HG03045 (cell line): ENCODE measurements around the gene COL10A1.

Experiments used
- ATAC-seq: cut with Tn5 transposase; IDR thresholded peaks from one replicate; pipeline ENCODE4 v1.9.1; 2021; ENCODE audit warnings: mild to moderate bottlenecking, moderate library complexity; ENCODE audit not compliant: unreplicated experiment

Gene COL10A1

DNA sequence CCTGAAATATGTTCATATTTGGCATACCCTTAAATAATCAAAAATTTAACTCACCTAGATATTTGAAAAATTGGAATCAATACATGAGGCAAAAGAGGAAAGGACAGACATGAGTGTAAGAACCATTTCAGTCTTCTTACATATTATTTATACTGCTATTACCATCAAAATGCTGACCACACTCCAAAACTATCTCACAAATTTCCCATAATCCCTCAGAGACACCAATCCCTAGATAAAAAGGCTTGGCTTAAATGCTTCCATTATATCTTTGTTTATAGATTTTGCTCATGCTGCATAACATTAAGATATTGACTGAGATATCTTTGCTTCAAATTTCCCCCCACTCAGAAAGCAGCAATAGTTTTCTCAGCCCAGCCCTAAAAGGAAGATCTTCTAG, 37.0 kb downstream of the COL10A1 start:
- ATAC-seq: no peak

DNA sequence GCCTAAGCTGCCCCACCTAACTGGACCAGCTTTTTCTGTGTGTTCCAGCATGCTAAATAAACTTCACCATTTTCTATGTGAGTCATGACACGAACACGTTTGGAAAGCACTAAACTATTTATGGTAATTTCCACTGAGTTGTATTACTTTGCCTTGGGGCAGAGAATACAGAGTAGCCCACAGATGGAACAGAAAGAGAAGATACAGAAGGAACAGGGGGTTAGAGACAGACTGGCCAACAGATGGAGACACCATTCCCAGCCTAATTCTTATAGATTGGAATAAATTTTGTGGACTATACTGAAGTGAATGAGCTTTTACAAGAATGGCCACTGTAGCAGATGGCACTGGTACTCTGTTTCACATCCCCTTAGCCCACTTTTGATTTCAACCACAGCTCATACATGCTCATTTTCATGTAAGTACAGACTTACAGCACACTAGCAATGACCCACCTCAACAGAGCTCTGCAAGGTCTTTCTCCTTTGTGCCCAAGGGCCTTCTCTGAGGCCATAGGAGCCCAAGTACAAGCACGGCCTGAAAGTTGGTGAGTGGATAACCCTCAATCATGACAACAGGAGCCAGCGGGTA, 38.4 kb downstream of the COL10A1 start:
- peak; percentile 96 for ATAC-seq

DNA sequence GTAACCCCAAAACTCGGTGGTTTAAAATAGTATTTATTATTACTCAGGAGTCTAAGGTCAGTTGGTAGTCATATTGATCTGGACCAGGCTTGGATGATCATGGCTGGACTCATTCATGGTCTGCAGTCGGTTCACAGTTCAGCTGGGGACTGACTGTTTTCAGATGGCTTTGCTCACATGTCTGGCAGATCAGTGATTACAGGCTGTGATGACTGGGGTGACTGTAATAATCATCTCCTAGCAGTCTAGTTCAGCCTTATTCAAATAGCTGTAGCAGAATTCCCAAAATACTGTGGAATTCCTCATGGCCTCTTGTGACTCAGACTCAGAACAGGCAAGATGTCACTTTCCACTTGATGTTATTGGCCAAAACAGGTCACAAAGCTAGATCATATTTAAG, 41.6 kb downstream of the COL10A1 start:
- no peak for ATAC-seq

DNA sequence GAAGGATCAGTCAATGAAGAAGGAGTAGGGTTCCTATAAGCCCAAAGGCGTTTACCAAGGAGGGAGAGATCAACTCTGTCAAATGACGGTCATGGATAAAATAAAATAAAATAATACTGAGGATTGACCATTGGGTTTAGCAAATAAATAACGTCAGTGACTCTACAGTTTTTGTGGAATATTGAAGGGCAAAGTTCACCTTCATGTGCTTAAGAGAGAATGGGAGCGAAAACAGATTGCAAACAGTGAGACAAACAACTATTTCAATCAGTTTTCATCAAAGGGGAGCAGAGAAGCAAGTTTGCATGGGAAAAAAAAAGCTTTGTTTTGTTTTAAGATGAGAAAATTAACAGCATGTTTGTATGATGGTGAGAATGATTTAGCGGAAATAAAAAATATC, 42.9 kb downstream of the COL10A1 start:
- ATAC-seq: no peak

DNA sequence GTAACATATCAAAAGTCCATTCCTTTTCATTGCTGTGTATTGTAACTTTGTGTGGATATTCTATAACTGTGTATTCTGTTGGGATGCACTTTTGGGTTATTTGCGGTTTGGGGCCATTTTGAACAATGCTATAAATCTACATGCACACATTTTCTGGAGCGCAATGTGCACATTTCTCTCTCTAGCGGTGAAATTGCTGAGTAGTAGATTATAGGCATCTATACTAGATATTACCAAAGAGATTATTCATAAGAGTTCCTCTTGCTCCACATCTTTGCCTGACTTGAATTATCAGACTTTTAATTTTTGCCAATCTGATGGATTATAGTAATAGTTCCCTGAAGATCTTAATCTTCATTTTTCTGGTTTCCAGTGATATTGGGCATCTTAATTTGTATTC, 47.0 kb downstream of the COL10A1 start:
- ATAC-seq: no peak

- no peak for ATAC-seq
Observed at GRCh38 chr6:116078522-116078921, 47.4 kb downstream of the COL10A1 start.

DNA sequence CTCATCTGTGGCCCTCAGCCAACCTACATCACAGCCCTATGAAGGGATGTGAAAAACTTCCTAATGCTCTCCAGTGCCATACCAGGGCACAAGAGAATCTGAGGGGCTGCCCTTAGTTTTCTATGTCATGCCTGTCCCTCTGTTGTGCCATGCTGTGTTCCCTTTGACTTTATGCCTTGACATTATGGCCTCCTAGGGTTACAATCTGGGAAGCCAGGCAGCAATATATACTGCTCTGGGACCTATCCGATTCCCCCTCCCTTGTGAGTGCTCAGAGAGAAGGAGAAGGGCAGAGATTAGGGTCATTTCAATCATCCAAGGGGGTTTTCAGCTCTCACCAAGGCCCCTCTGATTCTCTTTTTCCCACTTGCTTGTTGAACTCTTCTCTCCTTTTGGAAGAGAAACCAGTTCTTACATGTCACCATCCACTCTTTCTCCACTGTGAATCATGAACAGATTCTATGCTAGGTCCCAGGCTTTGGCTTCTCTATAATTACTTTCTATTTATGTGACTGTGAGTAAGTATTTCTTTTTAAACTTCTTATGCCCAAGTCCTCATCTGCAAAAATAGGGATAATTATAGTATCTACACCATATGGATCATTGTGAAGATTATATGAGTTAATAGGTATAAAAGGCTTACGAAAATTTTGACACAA, 51.1 kb downstream of the COL10A1 start:
- ATAC-seq: no peak

DNA sequence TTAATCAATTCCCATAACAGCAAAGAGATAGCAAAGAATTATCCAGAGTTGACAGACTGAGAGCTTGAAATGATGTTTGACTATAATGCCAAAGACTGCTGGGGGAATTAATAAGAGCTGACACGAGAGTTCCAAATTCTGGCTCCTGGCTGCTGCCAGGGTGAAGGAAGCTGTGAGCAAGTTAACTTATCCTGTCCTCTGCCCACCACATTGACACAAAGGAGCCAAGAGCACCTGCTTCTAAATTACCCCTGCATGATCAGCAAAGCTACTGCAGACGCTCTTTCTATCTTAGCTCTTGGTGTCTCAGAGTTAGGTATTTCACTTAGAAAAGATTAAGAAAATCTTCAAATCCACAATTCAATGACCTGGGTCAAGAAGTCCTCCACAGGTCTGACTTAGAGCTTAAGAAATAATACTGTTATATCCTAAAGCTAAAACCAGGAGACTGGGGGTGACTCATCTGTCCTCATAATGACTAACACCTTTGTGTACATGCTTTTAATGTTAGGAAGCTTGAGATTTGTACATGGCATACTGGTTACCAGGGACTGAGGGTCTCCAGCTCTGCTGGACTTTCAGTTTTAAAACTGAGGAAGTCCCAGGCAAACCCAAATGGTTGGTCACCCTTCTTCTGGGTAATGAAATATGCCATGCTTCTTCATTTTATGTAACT, 52.0 kb downstream of the COL10A1 start:
- ATAC-seq: no peak

DNA sequence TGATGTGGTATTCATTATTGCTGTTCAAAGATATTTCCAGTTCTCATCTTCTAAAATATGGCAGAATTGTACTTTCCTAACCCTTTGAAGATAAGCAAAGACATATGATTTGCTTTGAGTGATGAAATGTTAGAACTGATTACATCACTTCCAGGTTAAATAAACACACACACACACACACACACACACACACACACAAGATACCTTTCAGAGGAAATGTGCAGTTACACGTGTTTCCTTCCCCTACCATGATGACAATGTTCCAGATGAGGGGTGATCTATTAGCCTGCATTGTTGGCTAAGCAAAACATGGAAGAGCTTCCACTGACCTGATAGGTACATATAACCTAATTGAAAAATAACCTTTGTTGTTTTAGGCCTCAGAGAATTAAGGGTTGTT, 53.6 kb downstream of the COL10A1 start:
- no peak for ATAC-seq

- ATAC-seq: no peak
Observed at GRCh38 chr6:116070616-116071389, 55.1 kb downstream of the COL10A1 start.

DNA sequence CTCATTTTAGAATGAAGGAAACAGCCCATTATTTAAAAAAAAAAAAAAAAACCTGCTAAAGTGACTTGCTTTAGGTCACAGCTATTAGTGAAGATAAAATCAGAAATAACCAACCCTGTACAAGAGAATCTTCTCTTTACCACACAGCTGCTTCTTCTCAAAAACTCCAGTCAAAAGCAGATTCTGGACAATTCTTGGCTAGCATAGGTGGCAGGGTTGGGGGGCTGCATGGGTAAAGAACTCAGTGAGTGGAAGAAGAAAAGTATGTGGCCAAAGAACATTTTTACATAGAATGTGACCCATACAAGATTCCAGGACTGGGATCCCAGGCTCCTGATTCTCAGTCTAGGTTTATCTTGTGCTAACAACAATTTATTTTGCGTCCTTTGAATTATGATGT, 55.8 kb downstream of the COL10A1 start:
- ATAC-seq: no peak
